ENCODE data around the gene SRP19. TPM values are rescaled to one million over a fixed set of nuclear protein-coding genes. Genes with fewer than 3 reads are reported as not detected.

SRP19 gene
- total and polyA plus RNA-seq, 9 of the 15 experiments (the other 6 are each of a cell fraction or from before 2014, with no cell fraction given): 52.3 to 357 (median 146) TPM

GRCh38 chr5:112860929-112861637 is at the start of gene SRP19 (continued):
- TF ChIP-seq CHD7 (IDR thresholded peaks at IDR 0.05; ENCODE audit: low read depth, low read length) (no peak), HNRNPL (IDR thresholded peaks at IDR 0.05; ENCODE audit: low read depth, low read length) (no peak), EWSR1 (IDR thresholded peaks at IDR 0.05; ENCODE audit: borderline replicate concordance, low read depth, partially characterized antibody) (no peak), SMARCB1 (IDR thresholded peaks at IDR 0.05; ENCODE audit: insufficient read length, low read depth) (no peak), SETDB1 (IDR thresholded peaks at IDR 0.05; ENCODE audit: low read length) (no peak), RBFOX2 (IDR thresholded peaks at IDR 0.05; ENCODE audit: low read depth, low read length) (peak; percentile 94), NR2F6 (CRISPR knock-in tag; IDR thresholded peaks at IDR 0.05) (no peak), TAF1 (IDR thresholded peaks at IDR 0.05; ENCODE audit: control insufficient read depth, extremely low read depth, insufficient read depth, low read length, severe bottlenecking) (peak; percentile 75), ZNF12 (CRISPR knock-in tag; IDR thresholded peaks at IDR 0.05) (peak; percentile 64), ZNF263 (CRISPR knock-in tag; IDR thresholded peaks at IDR 0.05; ENCODE audit: borderline replicate concordance) (peak; percentile 75; the same call in 1 of the 2 replicates), DMBX1 (CRISPR knock-in tag; IDR thresholded peaks at IDR 0.05; ENCODE audit: borderline replicate concordance) (peak; percentile 65; the same call in 1 of the 2 replicates), THRAP3 (IDR thresholded peaks at IDR 0.05; ENCODE audit: borderline replicate concordance) (no peak), ZNF668 (CRISPR knock-in tag; IDR thresholded peaks at IDR 0.05) (no peak), ZBTB34 (CRISPR knock-in tag; IDR thresholded peaks at IDR 0.05) (peak; percentile 61; the same call in 1 of the 2 replicates), ZNF780A (CRISPR knock-in tag; IDR thresholded peaks at IDR 0.05) (no peak), ZNF232 (CRISPR knock-in tag; IDR thresholded peaks at IDR 0.05) (peak; percentile 97)
